ENCODE data around the gene CRYL1.

Gene CRYL1

DNA sequence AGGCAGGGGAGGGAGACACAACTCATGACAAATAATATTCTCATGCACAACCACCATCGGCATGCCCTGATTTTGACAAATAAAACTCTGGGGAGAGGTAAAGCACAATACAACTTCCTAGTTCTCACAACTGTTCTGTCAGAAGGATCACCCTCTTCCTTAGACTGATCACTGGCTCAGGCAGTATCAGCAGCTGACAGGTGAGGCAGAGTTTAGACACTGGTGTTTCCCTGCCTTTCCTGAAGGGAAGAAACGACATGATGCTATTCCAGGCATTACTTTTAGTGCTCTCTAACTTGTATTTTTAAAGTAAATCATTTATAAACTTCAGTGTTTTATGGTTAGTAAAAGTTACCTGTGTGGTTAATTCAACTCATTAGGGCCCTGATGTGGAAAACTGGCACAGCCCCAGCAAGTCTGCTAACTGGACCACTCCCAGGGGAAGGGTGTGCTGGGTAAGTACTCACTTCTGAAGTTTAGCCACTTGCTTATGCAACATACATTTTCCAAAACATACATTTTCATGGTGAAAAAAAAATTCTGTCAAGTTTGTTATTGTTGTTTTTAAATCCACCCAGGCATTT is 82.8 kb downstream of the CRYL1 start:
- no peak for DNase-seq (ENCODE audit: low read depth)
- TF ChIP-seq CTCF (IDR thresholded peaks at IDR 0.05; ENCODE audit: low read length, missing control alignments) = no peak
- no peak overlapping the region for H3K4me3 ChIP-seq (replicated peaks; ENCODE audit: low read depth, low read length)

- no peak for TF ChIP-seq CTCF (IDR thresholded peaks at IDR 0.05; ENCODE audit: low read length, missing control alignments)
- no peak for DNase-seq (ENCODE audit: low read depth)
- H3K4me3 ChIP-seq (replicated peaks; ENCODE audit: low read depth, low read length) = no peak overlapping the region
Observed at GRCh38 chr13:20442375-20442774, 83.3 kb downstream of the CRYL1 start.

GRCh38 chr13:20441879-20442278 is 83.8 kb downstream of the CRYL1 start:
- no peak overlapping the region for H3K4me3 ChIP-seq (replicated peaks; ENCODE audit: low read depth, low read length)
- TF ChIP-seq CTCF (IDR thresholded peaks at IDR 0.05; ENCODE audit: low read length, missing control alignments) = no peak
- DNase-seq (ENCODE audit: low read depth) = peak; percentile 76

DNA sequence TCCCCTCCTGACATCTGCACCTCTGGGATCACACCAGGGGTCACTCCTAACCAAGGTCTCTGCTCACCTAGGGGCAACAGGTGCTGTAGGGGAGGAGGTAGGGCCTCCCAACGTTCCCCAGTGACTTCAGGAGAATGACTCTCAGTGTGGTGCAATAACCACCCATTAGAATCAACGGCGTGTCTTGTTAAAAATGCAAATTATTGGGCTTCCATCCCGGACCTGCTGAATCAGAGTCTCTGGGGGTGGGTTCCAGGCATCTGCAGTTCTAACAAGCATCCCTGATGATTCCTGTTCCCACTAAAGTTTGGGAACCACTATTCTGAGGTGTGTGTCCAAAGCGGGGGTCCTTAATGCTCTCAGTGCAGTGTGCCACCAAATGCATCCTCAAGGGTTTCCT is 84.6 kb downstream of the CRYL1 start:
- DNase-seq (ENCODE audit: low read depth) = no peak
- H3K4me3 ChIP-seq (replicated peaks; ENCODE audit: low read depth, low read length) = no peak overlapping the region
- TF ChIP-seq CTCF (IDR thresholded peaks at IDR 0.05; ENCODE audit: low read length, missing control alignments) = no peak

GRCh38 chr13:20439261-20439660 is 86.4 kb downstream of the CRYL1 start:
- TF ChIP-seq CTCF (IDR thresholded peaks at IDR 0.05; ENCODE audit: low read length, missing control alignments) = no peak
- DNase-seq (ENCODE audit: low read depth) = peak; percentile 45
- no peak overlapping the region for H3K4me3 ChIP-seq (replicated peaks; ENCODE audit: low read depth, low read length)

- no peak for DNase-seq (ENCODE audit: low read depth)
- no peak for TF ChIP-seq CTCF (IDR thresholded peaks at IDR 0.05; ENCODE audit: low read length, missing control alignments)
- no peak overlapping the region for H3K4me3 ChIP-seq (replicated peaks; ENCODE audit: low read depth, low read length)
Observed at GRCh38 chr13:20438801-20439200, 86.9 kb downstream of the CRYL1 start.

- no peak overlapping the region for H3K4me3 ChIP-seq (replicated peaks; ENCODE audit: low read depth, low read length)
- no peak for DNase-seq (ENCODE audit: low read depth)
- no peak for TF ChIP-seq CTCF (IDR thresholded peaks at IDR 0.05; ENCODE audit: low read length, missing control alignments)
Observed at GRCh38 chr13:20436505-20436904, 89.2 kb downstream of the CRYL1 start.

Data from fibroblast of pulmonary artery (primary cell).